Fibroblast of lung (primary cell): ENCODE measurements around the gene CCDC181. TPM values are rescaled to one million over a fixed set of nuclear protein-coding genes. Genes with fewer than 3 reads are reported as not detected.
"Not testable (repeated sequence)": the region's sequence is repeated elsewhere in the genome, so short reads cannot be mapped to it uniquely, and the experiment has no call there.

Experiments used
- DNase-seq, 2 donors: peaks; one replicate each; pipeline versions ENCODE4 v3.0.0 to v3.0.0-alpha.2; 2010; ENCODE audit warnings: low read depth in 2 of 2
- H2AFZ ChIP-seq: 2 replicates; pipeline ENCODE4 v1.5.1; 2012; ENCODE audit warnings: low read length, control low read depth, inconsistent platforms
- H3K27ac ChIP-seq: 2 replicates; pipeline ENCODE4 v1.5.1; 2011; ENCODE audit warnings: low read length, control low read depth; ENCODE audit not compliant: insufficient read depth
- H3K27me3 ChIP-seq: 2 replicates; pipeline ENCODE4 v1.5.1; 2011; ENCODE audit warnings: mild to moderate bottlenecking, low read length; ENCODE audit not compliant: control insufficient read depth, insufficient read depth
- H3K36me3 ChIP-seq: 2 replicates; pipeline ENCODE4 v1.5.1; 2011; ENCODE audit warnings: low read length; ENCODE audit not compliant: control insufficient read depth, insufficient read depth
- H3K4me1 ChIP-seq: 2 replicates; pipeline ENCODE4 v1.5.1; 2011; ENCODE audit warnings: low read length; ENCODE audit not compliant: control insufficient read depth, insufficient read depth; ENCODE audit errors: extremely low read depth
- H3K4me2 ChIP-seq: 2 replicates; pipeline ENCODE4 v1.5.1; 2011; ENCODE audit warnings: low read length, control low read depth; ENCODE audit not compliant: insufficient read depth; ENCODE audit errors: extremely low read depth
- H3K4me3 ChIP-seq, 4 experiments: fragments of 200-600 bp in 1 of 4; sonication (generic) in 1 of 4; replicated peaks in 1 of 4; 2 replicates each; pipeline ENCODE4 v1.5.1; 2011 to 2016; ENCODE audit warnings: low read length in 4 of 4, low read depth in 3 of 4, mild to moderate bottlenecking in 3 of 4, control low read depth in 2 of 4, inconsistent platforms in 1 of 4, mixed read lengths in 1 of 4; ENCODE audit not compliant: insufficient read depth in 1 of 4; ENCODE audit errors: control extremely low read depth in 1 of 4
- H3K79me2 ChIP-seq: 2 replicates; pipeline ENCODE4 v1.5.1; 2012; ENCODE audit warnings: mild to moderate bottlenecking, low read length, inconsistent platforms; ENCODE audit not compliant: control insufficient read depth, insufficient read depth
- H3K9ac ChIP-seq: 2 replicates; pipeline ENCODE4 v1.5.1; 2011; ENCODE audit warnings: mild to moderate bottlenecking, low read length, control low read depth; ENCODE audit not compliant: insufficient read depth
- H3K9me3 ChIP-seq: 2 replicates; pipeline ENCODE4 v1.5.1; 2012; ENCODE audit warnings: low read depth, low read length; ENCODE audit not compliant: control insufficient read depth, insufficient read depth
- H4K20me1 ChIP-seq: 2 replicates; pipeline ENCODE4 v1.5.1; 2011; ENCODE audit warnings: low read length; ENCODE audit not compliant: control insufficient read depth, insufficient read depth; ENCODE audit errors: extremely low read depth
- CTCF ChIP-seq, 2 donors: IDR thresholded peaks in 1 of 2; conservative IDR thresholded peaks in 1 of 2; 1 replicate in 1 of 2; 2 replicates in 1 of 2; pipeline ENCODE4 v1.5.1; 2011 to 2012; ENCODE audit warnings: low read length in 2 of 2, control low read depth in 1 of 2, inconsistent platforms in 1 of 2, low read depth in 1 of 2, mild to moderate bottlenecking in 1 of 2
- EZH2 ChIP-seq: IDR thresholded peaks from 2 replicates; pipeline ENCODE4 v1.5.1; 2012; ENCODE audit warnings: low read length, control low read depth, mild to moderate bottlenecking; ENCODE audit errors: missing control alignments
- polyA plus RNA-seq, 2 donors: library from polyadenylated mRNA; depleted of rRNA in 1 of 2; stranded (reverse) in 1 of 2; unstranded in 1 of 2; fragments of >200 nt; gene quantifications; 2 replicates each; pipeline ENCODE4 v1.2.1, GENCODE V29; 2011 to 2012; ENCODE audit warnings: missing spikeins in 1 of 2
- total RNA-seq: library from RNA; depleted of rRNA; stranded (reverse); fragments of >200 nt; gene quantifications from 2 replicates; pipeline ENCODE4 v1.2.1, GENCODE V29; 2014

The CCDC181 gene
- total and polyA plus RNA-seq, 2 donors (not counting 1 experiment from before 2014, with no cell fraction given): 0.40 to 0.66 TPM

DNA sequence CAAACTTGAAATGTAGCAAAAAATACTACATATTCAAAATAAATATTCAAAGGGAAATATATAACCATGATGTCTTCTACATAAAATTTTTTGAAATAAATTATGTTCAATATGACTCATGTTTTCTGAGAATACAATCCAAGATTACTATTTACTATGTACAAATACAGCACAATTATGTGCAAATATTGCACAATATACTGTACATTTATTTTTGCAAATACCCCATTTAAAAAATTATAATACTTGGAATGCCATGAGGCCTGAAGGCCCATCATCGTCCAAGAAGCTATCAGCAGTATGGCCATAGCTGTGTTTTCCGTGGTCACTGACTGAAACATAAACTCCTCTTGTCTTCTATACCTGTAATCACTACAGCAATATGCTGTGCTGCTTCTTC lies 12.3 kb downstream of the CCDC181 start:
- DNase-seq: no peak
- Histone ChIP-seq H2AFZ (no peak overlapping the region), H3K27me3 (no peaks in the 10 kb centered on the region), H3K9ac (no peak overlapping the region), H4K20me1 (no peaks in the 10 kb centered on the region), H3K4me3 (no peak overlapping the region), H3K36me3 (no peaks in the 10 kb centered on the region), H3K4me1 (no peaks in the 10 kb centered on the region), H3K9me3 (no peaks in the 10 kb centered on the region), H3K4me2 (no peak overlapping the region), H3K27ac (no peak overlapping the region), H3K79me2 (no peaks in the 10 kb centered on the region)
- TF ChIP-seq EZH2: no peak
- TF ChIP-seq CTCF (conservative IDR thresholded peaks at IDR 0.05 in 1 of 2, IDR thresholded peaks at IDR 0.05 in 1 of 2; ENCODE audit: low read depth in 1 of 2, low read length in 2 of 2): no peak

GRCh38 chr1:169408340-169408739 lies 18.9 kb downstream of the CCDC181 start:
- H3K9ac ChIP-seq, H3K4me1 ChIP-seq, H4K20me1 ChIP-seq, H2AFZ ChIP-seq, DNase-seq, H3K9me3 ChIP-seq, H3K27me3 ChIP-seq, H3K4me2 ChIP-seq, H3K4me3 ChIP-seq, H3K36me3 ChIP-seq, H3K79me2 ChIP-seq, H3K27ac ChIP-seq: not testable (repeated sequence)

DNA sequence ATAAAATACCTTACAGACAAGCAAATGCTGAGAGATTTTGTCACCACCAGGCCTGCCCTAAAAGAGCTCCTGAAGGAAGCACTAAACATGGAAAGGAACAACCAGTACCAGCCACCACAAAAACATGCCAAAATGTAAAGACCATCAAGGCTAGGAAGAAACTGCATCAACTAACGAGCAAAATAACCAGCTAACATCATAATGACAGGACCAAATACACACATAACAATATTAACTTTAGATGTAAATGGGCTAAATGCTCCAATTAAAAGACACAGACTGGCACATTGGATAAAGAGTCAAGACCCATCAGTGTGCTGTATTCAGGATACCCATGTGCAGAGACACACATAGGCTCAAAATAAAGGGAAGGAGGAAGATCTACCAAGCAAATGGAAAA lies 24.7 kb downstream of the CCDC181 start:
- H3K9me3 ChIP-seq, H3K4me2 ChIP-seq, H3K36me3 ChIP-seq: not testable (repeated sequence)

GRCh38 chr1:169395955-169396354 lies 31.3 kb downstream of the CCDC181 start:
- Histone ChIP-seq H4K20me1 (no peaks in the 10 kb centered on the region), H3K9me3 (no peaks in the 10 kb centered on the region), H3K9ac (no peak overlapping the region), H2AFZ (no peak overlapping the region), H3K27me3 (no peaks in the 10 kb centered on the region), H3K36me3 (peaks cover 3% of the 10 kb centered on the region), H3K79me2 (no peaks in the 10 kb centered on the region), H3K4me3 (no peak overlapping the region), H3K27ac (no peak overlapping the region), H3K4me2 (no peak overlapping the region), H3K4me1 (no peaks in the 10 kb centered on the region)
- TF ChIP-seq EZH2: no peak
- TF ChIP-seq CTCF (conservative IDR thresholded peaks at IDR 0.05 in 1 of 2, IDR thresholded peaks at IDR 0.05 in 1 of 2; ENCODE audit: low read depth in 1 of 2, low read length in 2 of 2): no peak
- no peak for DNase-seq

More for the DNA sequence above, 24.7 kb downstream of the CCDC181 start:
- H3K4me3 ChIP-seq, H3K4me1 ChIP-seq, DNase-seq, H3K79me2 ChIP-seq, H4K20me1 ChIP-seq, H2AFZ ChIP-seq, H3K9ac ChIP-seq, H3K27me3 ChIP-seq, H3K27ac ChIP-seq: not testable (repeated sequence)
